Mesenteric fat pad (tissue), 1 donor: ENCODE data around the gene FSTL1. TPM values are rescaled to one million over a fixed set of nuclear protein-coding genes. Genes with fewer than 3 reads are reported as not detected.

Experiments used
- DNase-seq: peaks from one replicate; pipeline ENCODE4 v3.0.0-alpha.2; 2020; ENCODE audit warnings: low spot score
- long read RNA-seq: library from polyadenylated mRNA; unstranded; transcript quantifications from one replicate; pipeline ENCODE4 v2.0.0, GENCODE V29; 2020
- total RNA-seq: library from RNA; stranded (reverse); fragmentation: NEBNext Ultra II Directional; extraction: Animal tissue kit (Norgen Biotek cat#: 25700); gene quantifications from one replicate; pipeline ENCODE4 v1.2.1, GENCODE V29; 2021
- donor health status: DM: yes; HTN: yes; CAD: no.

Gene FSTL1, protein sequence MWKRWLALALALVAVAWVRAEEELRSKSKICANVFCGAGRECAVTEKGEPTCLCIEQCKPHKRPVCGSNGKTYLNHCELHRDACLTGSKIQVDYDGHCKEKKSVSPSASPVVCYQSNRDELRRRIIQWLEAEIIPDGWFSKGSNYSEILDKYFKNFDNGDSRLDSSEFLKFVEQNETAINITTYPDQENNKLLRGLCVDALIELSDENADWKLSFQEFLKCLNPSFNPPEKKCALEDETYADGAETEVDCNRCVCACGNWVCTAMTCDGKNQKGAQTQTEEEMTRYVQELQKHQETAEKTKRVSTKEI
- 1,301 TPM for total RNA-seq
- long read RNA-seq, full-length matches to known transcripts, result 223 of 483 reads
- long read RNA-seq, partial matches to known transcripts, result 67 of 483 reads
- long read RNA-seq, other reads (novel, unspliced or antisense), result 193 of 483 reads

GRCh38 chr3:120450600-120451271 is at the start of gene FSTL1:
Gene FSTL1, minus strand, starts transcription at chr3:120450992. Its CDS starts 246 bp downstream, at chr3:120450746.
- no peak for DNase-seq

GRCh38 chr3:120498556-120499346 is 48.0 kb upstream of the FSTL1 start:
- no peak for DNase-seq

- no peak for DNase-seq
Observed at GRCh38 chr3:120497818-120498217, 47.0 kb upstream of the FSTL1 start.

DNA sequence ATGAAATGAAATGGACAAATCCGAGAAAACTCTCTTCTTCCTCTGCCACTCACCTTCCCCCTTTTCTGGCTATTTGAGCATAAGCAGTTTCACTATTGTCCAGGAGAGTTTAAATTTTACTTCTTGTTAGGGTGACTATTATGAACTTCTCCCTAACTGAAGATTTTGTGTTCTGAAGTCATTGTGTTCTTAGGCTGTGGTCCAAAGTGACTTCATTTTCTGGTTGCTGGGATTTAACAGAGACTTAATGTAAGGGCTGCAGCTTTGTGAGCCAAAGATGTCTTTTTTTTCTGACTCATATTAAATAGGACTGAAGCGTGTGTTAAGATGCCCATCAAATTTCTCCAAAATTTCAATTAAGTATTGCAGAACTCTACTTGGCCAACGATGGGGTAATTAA is 46.5 kb upstream of the FSTL1 start:
- DNase-seq, result no peak

DNA sequence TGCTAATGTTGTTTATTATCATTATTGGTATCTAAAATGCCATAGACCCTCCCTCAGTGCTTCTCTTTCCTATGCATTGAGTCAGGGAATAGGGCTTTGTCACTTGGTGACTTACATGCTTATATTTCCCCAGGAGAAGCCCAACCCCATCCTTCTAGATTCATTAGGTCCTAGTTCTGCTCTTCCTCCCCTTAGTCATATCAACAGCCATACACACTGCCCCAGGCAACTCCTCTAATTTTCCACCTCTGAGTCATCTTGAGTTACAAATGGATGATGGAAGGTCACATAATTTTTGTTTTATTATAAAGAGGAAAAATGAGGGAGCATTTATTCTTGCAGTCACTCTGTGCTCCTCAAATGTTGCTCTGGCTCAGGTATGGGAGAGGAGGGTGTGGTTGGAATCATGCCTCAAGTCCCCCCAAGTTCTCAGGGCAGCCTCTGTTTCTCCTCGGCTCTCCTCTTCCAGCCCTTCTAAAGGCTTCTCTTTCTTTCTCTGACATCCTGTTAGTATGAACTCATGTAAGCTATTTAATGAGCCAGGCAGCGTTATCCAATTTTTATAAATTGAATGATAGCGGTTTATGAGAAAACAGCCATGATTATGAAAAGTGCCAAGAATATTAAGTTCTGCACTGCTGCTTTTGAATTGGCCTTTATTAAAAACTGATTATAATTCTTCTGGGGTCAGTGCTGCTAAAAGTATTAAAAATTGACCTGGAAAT is 45.6 kb upstream of the FSTL1 start:
- no peak for DNase-seq

- DNase-seq, result no peak
Observed at GRCh38 chr3:120495809-120496208, 45.0 kb upstream of the FSTL1 start.

- no peak for DNase-seq
Observed at GRCh38 chr3:120492103-120492502, 41.3 kb upstream of the FSTL1 start.

- DNase-seq, result no peak
Observed at GRCh38 chr3:120489421-120489820, 38.6 kb upstream of the FSTL1 start.

DNA sequence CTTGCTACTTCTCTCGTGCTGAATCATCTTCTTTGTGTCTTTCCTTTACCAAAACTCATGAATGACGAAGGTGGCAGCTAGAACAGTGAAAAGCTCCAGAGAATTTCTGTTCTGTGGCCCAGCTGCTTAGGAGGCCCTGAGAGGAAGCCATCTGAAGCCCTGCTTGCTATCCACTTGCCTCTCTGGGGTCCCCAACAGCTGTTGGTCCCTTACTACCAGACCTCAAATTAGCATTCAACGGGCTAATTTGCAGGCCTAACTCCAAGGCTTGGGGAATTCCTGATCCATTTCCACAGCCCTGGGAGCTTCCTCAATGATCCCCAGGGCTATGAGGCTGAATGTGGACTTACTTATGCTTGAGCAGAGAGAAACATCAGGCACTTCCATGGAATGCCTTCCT is 37.5 kb upstream of the FSTL1 start:
- DNase-seq, result no peak

DNA sequence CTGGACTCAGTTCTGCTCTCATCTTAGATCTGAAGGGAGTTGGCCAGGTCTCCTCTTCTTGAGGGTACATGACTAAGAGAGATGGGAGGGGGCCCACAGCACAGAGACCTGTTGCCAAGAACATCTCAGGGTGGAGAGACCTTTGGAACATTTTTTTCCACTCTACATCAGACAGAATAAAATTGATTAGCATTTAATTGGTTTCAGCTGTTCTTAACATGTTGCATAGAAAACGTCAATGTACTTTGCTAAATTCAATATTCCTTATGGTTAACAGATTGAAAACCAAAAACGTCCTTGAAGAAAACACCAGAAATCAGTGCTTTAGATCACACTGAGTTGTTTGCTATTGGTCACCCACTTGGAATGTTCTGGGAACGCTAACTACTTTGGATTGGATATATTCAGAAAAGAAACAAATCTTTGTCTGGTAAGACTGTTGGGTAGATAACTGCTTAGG is 36.4 kb upstream of the FSTL1 start:
- DNase-seq, result no peak

DNA sequence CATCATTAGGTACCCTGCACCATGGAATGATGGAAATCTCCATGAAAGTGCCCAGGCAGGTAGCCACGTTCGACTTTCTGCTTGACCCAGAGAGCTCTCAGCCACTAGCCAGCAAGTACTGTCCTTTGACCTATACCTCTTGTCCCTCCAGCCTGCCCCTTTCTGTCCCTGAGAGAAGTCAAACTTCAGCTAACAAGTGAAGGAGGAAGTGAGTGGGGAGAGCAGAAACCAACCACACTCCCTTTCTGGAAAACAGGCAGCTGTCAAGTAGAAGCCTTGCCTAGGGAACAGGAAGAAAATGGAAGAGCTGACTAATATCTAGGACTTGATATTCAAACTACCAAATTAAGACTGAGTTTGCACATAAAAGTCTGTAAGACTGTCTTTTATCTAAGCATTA is 30.3 kb upstream of the FSTL1 start:
- no peak for DNase-seq

DNA sequence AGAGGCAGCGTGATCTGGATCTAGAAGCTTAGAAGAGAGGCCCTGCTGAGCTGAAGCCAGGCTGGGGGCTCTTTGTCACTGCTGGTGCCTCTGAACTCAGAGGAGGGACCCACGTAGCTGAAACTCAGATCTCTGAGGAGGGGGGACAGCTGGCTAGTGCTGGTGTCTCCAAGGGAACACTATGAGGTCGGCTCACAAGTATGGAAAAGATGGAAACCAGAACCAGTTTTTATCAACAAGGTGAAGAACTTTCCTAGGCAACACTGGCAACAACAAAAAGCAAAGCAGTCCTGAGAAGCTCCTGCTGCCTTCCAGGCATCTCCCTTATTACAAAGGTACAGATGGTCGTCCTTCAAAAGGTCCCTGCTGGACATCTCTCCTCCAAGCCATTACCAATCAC is 27.0 kb upstream of the FSTL1 start:
- DNase-seq, result no peak

DNA sequence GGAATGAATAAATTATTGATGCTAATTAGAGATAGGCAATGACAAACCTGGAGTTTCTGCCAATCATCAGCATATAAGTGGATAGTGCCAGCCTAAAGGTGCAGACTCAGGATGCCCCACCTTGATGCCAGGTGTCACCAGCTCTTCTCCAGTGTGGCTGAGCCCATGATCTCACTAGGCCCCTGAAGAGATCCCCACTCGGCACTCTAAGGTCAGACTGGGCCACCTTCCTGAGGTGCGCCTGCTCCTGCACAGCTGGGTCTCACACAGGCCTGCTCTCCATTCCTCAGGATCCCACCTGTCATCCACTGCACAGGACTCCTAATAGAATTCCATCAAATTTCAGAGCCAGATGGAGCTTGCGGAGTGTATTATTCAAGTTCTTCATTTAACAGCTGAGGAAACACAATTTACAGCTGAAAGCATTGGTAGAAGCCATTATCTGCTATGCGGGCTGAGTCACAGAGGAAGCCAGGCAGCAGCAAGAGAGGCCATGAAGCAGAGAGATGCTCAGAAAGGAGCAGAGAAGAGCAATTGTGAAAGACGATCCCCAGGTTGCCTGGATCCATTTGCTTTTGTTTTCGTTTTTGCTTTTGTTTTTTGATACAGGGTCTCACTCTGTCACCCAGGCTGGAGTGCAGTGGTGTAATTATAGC is 25.1 kb upstream of the FSTL1 start:
- no peak for DNase-seq

- DNase-seq, result no peak
Observed at GRCh38 chr3:120473896-120474675, 23.3 kb upstream of the FSTL1 start.

- DNase-seq, result no peak
Observed at GRCh38 chr3:120473389-120473788, 22.6 kb upstream of the FSTL1 start.

DNA sequence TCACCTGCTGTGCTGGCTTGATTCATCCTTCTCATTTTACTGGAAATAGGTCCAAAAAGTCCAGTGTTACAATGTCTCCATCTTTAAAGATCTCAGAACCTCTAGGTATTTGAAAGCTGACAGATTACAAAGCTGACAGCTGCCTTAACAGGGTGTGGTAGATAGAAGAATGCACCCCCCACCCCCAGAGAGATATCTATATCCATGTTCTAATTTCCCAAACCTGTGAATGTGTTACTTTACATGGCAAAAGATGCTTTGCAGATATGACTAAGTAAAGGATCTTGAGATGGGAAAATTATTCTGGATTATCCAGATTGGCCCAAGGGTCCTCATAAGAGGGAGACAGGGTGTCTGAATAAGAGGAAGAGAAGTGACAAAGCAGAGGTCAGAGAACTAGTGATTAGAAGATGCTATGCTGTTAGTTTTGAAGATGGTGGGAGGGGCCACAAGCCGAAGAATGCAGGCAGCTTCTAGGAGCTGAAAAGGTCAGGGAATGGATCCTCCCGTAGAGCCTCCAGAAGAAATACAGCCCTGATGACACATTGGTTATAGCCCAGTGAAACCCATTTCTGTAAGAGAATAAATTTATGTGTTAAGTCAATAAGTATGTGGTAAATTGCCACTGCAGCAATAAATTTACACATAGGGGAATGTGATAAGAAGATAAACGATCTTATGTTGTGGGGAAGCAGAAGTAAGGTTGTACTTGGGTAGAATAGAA is 21.5 kb upstream of the FSTL1 start:
- no peak for DNase-seq

DNA sequence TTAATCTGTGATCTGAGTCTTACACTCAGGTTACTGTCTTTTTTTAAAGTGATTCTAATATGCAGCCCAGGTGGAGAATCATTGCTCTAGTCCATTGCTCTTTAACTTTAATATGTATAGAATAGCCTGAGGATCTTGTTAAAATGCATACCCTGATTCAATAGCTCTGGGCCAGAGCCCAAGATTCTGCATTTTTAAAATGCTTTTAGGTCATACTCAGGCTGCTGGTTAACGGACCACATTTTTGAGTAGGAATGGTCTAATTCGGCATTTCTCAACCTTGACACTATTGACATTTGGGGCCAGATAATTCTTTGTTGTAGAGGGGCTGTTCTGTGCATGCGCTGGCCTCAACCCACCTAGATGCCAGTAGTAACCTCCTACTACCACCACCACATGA is 20.9 kb upstream of the FSTL1 start:
- DNase-seq, result no peak

DNA sequence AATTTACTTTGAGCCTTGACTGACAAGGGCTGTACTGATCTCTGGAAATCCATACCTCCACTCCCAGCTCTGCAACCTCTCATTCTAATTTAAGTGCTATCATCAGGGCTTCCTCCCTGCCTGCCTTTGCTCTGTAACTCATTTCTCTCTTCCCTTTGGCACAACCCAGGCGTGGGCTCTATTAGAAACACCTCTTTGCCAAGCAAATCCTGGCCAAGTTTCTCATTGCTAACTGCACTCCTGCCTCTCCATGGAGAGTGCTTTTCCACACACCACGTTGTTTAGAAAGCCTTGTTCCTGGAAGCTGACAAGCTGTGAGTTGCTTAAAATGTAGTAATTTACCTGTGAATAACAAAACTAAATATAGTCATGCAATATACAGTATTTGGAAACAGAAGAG is 20.1 kb upstream of the FSTL1 start:
- DNase-seq, result no peak

GRCh38 chr3:120469882-120470301 is 19.1 kb upstream of the FSTL1 start:
- DNase-seq, result no peak
